ENCODE measurements around the gene DUSP23. TPM values are rescaled to one million over a fixed set of nuclear protein-coding genes. Genes with fewer than 3 reads are reported as not detected.

Gene DUSP23
- total RNA-seq, 1 donor from 2014 or later: 16.9 TPM

- Mint-ChIP-seq H3K9me3 (ENCODE audit: low read depth) (no peaks in the 10 kb centered on the region), H3K36me3 (ENCODE audit: low read depth) (no peaks in the 10 kb centered on the region), H3K4me1 (ENCODE audit: low read depth) (no peaks in the 10 kb centered on the region), H3K27me3 (ENCODE audit: low read depth) (peaks cover 17% of the 10 kb centered on the region), H3K27ac (ENCODE audit: unreplicated experiment) (no peak overlapping the region), H3K4me3 (ENCODE audit: unreplicated experiment) (no peak overlapping the region)
- DNase-seq (ENCODE audit: low spot score): no peak
- TF ChIP-seq CTCF (IDR thresholded peaks at IDR 0.05): no peak
These were observed 32.4 kb upstream of the DUSP23 start for GRCh38 chr1:159748370-159748769.

DNA sequence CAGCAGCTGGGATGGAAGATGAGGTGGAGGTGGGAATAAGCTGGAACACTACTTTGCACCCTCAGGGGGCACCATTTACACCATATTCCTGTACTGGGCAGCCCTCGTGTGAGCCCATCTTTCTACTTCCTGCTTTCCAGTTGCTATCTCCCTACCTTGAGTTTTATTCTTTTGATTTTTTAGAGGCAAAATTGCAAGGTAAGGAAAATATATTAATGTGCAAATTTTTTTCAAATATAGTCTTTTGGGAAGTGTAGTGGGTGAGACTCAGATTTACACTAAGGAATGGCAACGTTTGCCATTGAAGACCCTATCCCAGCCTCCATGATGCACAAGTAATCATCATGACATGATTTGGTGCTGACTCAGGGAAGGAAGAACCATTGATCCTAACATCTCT lies 31.1 kb upstream of the DUSP23 start:
- H3K9me3 Mint-ChIP-seq (ENCODE audit: low read depth): no peaks in the 10 kb centered on the region
- no peak for DNase-seq (ENCODE audit: low spot score)
- H3K4me3 Mint-ChIP-seq (ENCODE audit: unreplicated experiment): no peak overlapping the region
- peaks cover 21% of the 10 kb centered on the region for H3K27me3 Mint-ChIP-seq (ENCODE audit: low read depth)
- H3K27ac Mint-ChIP-seq (ENCODE audit: unreplicated experiment): no peak overlapping the region
- TF ChIP-seq CTCF (IDR thresholded peaks at IDR 0.05): no peak
- H3K4me1 Mint-ChIP-seq (ENCODE audit: low read depth): no peaks in the 10 kb centered on the region
- no peaks in the 10 kb centered on the region for H3K36me3 Mint-ChIP-seq (ENCODE audit: low read depth)

DNA sequence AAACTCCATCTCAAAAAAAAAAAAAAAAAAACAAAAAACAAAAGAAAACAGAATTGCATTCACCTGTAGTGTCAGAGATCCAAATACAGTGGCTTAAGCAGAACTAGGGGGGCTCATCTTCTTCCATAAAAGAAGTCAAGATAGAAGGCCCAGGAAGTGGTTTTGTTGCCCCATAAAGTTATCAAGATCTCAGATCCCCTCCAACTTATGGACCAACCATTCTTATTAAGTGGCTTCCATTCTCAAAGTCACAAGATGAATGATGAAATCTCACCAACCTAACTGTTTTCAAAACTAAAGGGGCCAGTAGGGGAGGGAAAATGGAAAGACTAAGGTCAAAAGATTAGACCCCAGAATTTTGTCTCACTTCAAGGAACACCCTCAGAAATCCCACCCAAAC lies 30.1 kb upstream of the DUSP23 start:
- H3K4me3 Mint-ChIP-seq (ENCODE audit: unreplicated experiment): no peak overlapping the region
- H3K4me1 Mint-ChIP-seq (ENCODE audit: low read depth): no peaks in the 10 kb centered on the region
- H3K27ac Mint-ChIP-seq (ENCODE audit: unreplicated experiment): no peak overlapping the region
- no peak for TF ChIP-seq CTCF (IDR thresholded peaks at IDR 0.05)
- peaks cover 22% of the 10 kb centered on the region for H3K27me3 Mint-ChIP-seq (ENCODE audit: low read depth)
- H3K36me3 Mint-ChIP-seq (ENCODE audit: low read depth): no peaks in the 10 kb centered on the region
- no peaks in the 10 kb centered on the region for H3K9me3 Mint-ChIP-seq (ENCODE audit: low read depth)
- DNase-seq (ENCODE audit: low spot score): no peak

GRCh38 chr1:159751031-159751430 lies 29.7 kb upstream of the DUSP23 start:
- Mint-ChIP-seq H3K4me3 (ENCODE audit: unreplicated experiment) (no peak overlapping the region), H3K4me1 (ENCODE audit: low read depth) (no peaks in the 10 kb centered on the region), H3K9me3 (ENCODE audit: low read depth) (no peaks in the 10 kb centered on the region), H3K36me3 (ENCODE audit: low read depth) (no peaks in the 10 kb centered on the region), H3K27me3 (ENCODE audit: low read depth) (peaks cover 26% of the 10 kb centered on the region), H3K27ac (ENCODE audit: unreplicated experiment) (no peak overlapping the region)
- no peak for TF ChIP-seq CTCF (IDR thresholded peaks at IDR 0.05)
- no peak for DNase-seq (ENCODE audit: low spot score)

GRCh38 chr1:159752135-159752580 lies 28.6 kb upstream of the DUSP23 start:
- Mint-ChIP-seq H3K27me3 (ENCODE audit: low read depth) (peaks cover 29% of the 10 kb centered on the region), H3K36me3 (ENCODE audit: low read depth) (no peaks in the 10 kb centered on the region), H3K4me1 (ENCODE audit: low read depth) (no peaks in the 10 kb centered on the region), H3K4me3 (ENCODE audit: unreplicated experiment) (no peak overlapping the region), H3K9me3 (ENCODE audit: low read depth) (no peaks in the 10 kb centered on the region), H3K27ac (ENCODE audit: unreplicated experiment) (no peak overlapping the region)
- no peak for DNase-seq (ENCODE audit: low spot score)
- TF ChIP-seq CTCF (IDR thresholded peaks at IDR 0.05): no peak
